NCI-H2196 treated with DMSO at 0.1 percent for 48 hours (cell line): Measurements from ENCODE around the gene RIMKLB.
A peak's percentile ranks its signal among the peaks of the same experiment; 100 is the strongest.
"Not testable (repeated sequence)": the region's sequence is repeated elsewhere in the genome, so short reads cannot be mapped to it uniquely, and the experiment has no call there.

Experiments
- DNase-seq: peaks from one replicate; lab custom pipeline; 2025; ENCODE audit not compliant: unreplicated experiment; lab: John Stamatoyannopoulos, UW

The RIMKLB gene

DNA sequence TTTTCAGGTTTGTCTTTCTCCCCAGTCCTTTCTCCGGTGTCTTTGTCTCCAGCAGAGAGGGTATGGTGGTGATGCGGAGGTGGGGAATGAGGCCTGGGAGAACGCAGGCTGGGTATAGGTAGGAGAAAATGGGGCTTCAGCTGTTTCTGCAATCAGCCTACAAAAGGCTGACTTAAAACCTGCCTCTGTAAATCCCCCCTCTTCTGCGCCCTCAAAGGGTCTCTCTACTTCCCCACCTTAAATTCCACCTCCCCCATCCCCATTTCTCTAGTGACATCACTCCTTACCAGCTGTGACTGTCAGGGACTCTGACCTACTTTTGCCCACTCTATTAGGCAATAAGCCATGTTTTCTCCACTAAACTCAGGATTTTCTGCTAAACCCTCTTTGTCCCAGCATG is 8.1 kb upstream of the RIMKLB start:
- DNase-seq: no peak

DNA sequence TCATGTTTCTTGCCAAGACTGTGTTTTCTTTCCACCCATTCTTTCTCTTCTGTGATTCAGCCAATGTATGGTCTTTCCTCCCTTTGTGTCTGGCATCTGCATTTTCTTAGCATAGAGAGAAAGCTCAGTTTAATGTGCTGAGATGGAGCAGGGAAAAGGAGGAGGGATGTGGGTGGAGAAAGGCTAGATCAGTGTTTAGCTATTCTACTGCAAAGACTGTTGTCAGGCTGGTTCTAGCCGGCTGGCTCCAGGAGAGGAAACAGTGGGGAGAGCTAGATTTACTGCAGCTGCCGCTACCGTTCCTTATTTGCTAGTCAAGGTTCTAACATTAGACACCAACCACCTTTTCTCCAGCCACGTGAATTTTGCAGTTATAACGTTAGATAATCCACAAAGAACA is 5.2 kb upstream of the RIMKLB start:
- DNase-seq: peak; percentile 41

DNA sequence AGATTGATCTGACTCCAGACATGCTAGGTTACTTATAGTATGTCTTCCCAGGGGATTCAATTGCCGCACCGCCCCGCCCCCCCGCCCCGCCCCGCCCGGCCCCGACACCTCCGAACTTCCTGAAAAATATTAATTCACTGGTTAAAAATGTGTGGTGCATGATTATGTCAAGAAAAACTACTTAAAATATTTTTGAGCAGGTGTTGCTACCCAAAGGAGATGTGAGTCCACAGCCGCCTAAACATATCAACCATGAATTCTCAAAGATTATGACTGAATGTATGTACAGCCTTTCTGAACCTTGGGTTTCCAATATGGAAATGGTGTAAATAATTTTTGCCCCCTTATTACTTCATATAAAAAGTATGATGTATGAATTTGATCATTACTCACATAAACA is 2.7 kb upstream of the RIMKLB start:
- DNase-seq: no peak

DNA sequence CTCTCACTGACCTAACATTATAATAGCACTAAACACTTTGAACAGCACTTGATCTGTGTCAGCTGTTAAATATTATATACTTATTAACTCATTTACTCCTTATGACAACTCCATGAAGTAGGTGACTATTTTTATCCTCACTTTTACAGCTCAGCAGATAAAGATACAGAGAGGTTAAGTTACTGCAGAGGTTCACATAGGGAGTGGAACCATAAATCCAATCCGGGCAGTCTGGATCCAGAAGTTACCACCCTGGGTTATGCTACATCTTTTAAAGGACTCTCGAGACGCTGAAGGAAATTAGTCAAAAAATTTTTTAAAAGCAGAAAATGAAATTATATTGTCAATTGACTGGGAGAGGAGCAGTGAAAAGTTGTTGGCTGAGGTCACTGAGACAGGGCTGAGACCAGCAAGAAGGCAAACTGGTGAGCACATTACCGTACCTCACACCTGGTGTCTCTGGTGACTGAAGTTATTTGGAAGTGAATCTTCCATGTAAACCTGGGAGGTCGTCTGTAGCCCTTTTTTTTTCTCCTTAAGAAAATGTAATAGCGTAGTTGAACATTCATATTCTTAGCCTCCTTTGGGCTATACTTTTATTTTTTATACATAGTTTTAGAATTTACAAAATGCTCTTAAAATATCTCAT is 1.2 kb upstream of the RIMKLB start:
- DNase-seq: no peak

DNA sequence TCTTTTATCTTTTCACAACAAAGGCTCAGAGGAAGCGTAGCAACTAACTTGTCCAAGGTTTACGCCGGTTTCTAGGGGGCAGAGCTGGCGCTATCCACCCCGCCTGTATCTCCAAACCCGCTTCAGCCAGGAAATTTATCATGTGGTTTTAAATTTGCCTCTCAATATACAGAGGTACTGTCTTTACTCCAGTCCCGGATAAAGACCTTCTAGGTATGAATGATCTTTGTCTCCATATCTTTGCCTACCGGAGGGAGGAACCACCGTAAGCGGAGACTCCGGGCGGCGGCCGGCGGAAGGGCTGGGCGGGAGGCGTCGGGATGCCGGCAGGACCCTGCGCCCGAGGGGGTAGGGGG is 693 bp upstream of the RIMKLB start:
- DNase-seq: no peak

DNA sequence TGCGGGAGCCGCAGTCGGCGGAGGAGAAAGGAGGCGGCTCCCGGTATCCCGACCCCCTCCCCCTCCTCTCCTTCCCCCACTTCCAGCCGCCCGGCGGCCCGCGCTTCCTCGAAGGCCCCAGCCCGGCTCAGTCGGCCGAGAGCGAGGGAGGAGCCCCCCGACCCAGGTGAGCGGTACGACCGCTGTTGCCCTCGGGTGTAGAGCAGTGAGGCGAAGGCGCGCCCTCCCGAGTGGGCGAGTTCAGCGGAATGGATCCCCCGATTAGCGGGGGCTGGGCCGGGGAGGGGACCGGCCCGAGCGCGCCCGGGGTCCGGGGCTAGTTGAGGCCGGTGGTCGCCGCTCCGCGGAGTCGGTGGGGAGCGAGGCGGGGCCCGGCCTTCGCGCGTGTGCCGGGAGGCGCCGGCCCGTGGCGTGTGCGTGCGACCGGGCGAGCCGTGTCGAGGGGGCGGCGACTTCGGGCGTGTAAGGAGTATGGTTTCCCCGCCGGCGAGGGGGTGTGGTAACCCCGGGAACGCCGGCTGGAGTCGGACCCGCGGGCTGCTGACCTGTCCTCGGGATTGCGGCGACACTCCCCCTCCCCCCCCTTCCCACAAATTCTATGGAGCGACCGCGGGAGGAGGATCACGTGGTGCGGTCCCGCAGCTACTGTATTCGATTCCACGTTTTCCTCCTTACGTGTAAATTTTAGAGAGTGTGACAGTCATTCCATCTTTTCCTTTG is 501 bp downstream of the RIMKLB start:
- DNase-seq: no peak

DNA sequence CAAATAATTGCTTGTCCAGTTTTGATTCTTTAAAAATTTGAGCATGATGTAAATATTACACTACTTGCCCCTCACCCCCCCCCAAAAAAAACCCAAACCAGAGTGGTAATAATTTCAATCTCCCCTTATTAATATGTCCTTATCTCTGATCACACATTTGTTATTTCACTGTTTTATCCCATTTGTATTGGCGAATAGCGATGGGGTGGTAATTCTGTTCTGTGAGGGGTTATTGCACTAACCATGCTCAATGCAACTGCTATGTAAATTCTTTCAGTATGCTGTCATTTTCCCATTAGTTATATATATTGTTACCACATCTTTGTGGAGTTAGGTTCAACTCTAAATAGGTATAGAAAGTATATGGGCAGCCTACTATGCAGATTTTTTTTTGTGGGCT is 1.1 kb downstream of the RIMKLB start:
- DNase-seq: no peak

DNA sequence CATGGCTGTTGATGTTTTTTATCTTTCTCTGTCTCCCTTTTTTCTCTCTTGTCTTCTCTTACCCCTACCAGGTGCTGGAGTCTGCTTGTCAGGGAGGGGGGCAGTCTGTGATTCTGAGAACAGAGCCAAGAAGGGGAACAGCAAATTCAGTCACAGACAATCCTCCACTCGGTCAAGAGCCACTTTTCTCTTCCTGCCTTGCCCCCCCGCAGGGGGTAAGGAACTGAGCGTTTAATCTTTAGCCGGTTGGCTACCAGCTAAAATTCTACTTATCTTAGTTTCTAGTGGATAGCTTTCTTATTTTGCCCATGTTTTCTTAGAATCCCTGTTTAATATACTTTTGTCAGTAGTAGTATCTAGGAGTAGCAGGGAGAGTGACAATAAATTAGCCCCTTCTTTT is 1.9 kb downstream of the RIMKLB start:
- no peak for DNase-seq

DNA sequence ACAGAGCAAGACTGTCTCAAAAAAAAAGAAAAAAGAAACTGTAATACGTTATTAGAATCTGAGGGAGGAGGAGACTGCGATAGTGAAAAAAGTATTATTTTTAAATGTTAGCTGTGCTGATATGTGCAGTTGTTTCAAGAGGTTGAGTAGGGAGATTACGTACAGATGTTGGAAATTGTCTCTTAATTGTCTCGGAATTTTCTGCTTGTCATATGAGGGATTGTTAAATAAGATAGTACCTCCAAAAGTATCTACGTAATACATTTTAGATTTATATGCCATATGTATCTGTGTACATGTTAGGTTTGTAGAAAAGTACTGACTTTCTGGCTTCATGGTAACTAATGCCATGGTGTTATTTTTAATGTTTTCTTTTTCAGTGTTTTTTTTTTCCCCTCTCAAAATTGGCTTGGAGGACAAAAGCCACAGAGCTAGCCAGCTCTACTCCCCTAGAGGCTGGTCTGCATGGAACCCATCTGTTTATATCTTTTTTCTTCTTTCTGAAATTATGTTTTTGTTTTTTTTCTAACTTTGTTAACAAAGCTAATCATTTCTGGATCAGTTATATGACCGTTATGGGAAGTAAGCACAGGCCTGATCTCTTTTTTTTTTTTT is 3.4 kb downstream of the RIMKLB start:
- no peak for DNase-seq

DNA sequence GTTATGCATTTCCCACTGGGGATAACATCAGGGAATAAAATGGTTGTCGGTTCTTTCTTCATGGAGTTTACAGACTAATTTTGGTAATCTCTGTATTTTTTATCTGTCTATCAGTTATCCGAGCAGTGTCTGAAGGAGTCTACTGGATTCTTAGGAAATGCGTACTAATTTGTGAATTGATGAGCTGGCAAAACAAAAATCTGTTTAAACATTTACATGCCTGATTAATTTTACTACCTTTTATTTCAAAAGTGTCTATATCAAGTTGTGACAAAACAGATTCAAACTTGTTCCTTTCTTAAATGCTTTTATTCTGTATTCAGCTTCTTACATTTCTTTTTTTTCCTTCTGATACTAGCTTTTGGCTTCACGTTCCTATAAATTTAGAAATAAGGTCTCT is 4.4 kb downstream of the RIMKLB start:
- no peak for DNase-seq

DNA sequence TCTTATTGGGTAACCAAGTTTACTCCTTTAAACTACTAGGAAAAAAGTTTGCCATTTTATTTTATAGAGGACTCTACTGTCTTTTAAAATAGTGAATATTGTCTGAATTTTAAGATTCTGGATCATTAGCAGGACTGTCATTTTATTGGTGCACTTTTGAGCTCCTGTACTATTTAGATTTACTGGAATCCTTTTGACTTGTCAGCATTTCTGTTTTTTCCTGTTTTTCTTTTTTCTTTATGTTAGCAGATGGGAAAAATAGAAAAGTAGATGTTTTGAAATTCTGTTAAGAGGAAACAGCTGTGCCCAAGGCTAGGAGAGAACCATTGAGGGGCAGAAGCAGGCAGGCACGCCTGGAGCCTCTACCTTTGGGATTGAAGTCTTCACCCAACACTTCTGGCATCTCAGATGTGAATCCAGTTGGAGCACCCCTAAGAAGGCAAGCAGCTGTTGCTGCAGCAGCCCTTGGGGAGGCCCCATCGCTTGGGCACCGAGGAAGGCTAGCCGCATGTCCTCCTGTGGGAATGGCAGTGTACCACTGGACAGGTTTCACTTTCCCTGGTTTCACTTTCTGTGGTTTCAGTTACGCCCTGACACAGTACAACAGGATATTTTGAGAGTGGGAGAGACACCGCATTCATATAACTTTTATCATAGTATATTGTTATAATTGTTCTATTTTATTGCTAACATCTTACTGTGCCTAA is 11.5 kb downstream of the RIMKLB start:
- no peak for DNase-seq

DNA sequence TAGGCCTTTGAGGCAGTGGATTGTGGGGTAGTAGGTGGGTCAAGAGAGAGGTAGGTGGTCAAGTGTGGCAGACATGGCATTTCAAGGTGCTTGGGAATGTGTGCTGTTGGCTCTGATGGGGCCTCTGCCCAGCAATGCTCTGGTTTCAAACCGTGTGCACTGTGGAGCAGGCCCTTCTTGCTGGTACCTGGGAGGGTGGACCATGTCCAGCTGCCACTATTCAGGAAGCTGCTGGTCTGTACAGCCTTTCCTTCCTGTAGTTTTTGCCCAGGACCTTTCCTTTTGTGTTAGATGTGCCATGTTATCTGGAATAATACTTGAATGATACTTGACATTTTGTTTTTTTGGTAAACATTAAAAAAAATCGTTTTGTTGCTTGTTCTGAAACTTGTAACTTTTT is 14.8 kb downstream of the RIMKLB start:
- DNase-seq: no peak

DNA sequence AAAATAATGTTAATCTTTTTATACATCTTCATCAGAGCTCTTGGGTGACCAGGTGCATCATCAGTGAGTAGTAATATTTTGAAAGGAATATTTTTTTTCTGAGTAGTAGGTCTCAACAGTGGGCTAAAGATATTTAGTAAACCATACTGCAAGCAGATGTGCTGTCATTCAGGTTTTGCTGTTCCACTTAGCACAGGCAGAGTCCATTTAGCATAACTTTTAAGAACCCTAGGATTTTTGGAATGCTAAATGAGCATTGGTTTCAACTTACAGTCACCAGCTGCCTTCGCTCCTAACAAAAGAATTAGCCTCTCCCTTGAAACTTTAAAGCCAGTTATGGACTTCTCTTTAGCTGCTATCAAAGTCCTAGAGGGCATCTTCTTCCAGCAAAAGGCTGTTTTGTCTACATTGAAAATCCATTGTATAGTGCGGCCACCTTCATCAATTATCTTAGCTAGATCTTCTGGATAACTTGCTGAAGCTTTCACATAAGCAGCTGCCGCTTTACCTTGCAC is 24.6 kb downstream of the RIMKLB start:
- DNase-seq: no peak

DNA sequence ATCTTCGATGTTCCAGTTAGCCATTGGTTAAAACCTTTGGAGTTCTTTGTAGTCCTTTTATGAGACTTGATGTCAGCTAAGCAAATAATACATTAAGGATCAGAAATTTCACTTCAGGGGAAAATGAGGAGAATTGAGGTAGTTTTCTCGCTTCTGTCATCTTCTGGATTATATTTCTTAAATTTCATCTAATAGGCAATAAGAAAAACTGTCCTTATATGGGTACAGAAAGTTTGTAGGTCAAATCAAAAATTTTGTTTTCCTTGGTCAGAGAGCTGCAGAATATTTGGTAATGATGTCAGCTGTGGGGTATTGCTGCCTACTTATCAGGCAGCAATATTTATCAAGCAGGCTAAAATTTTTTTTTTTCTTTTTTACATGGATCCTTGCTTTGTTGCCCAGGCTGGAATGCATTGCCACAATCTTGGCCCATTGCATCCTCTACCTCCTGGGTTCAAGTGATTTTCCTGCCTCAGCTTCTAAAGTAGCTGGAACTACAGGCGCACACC is 37.1 kb downstream of the RIMKLB start:
- DNase-seq: no peak

DNA sequence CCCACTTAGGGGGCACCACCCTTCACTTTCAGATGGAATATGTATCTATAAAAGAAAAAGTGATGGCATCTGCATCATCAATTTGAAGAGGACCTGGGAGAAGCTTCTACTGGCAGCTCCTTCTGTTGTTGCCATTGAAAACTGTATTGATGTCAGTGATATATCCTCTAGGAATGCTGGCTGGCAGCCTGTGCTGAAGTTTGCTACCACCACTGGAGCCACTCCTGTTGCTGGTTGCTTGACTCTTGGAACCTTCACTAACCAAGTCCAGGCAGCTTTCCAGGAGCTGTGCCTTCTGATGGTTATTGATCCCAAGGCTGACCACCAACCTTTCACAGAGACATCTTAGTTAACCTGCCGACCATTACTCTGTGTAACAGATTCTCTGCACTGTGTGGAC is 44.7 kb downstream of the RIMKLB start:
- DNase-seq: no peak

DNA sequence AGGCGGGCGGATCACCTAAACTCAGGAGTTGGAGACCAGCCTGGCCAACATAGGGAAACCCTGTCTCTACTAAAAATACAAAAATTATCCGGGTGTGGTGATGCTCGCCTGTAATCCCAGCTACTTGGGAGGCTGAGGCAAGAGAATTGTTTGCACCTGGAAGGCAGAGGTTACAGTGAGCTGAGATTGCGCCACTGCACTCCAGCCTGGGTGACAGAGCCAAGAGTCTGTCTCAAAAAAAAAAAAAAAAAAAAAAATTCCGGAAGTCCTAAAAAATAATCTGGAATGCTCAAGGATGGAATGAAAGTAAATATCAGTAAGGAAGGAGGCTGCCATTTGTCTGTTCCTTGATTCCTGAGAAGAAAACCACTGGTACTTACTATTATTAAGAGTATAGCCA is 45.3 kb downstream of the RIMKLB start:
- not testable (repeated sequence) for DNase-seq

DNA sequence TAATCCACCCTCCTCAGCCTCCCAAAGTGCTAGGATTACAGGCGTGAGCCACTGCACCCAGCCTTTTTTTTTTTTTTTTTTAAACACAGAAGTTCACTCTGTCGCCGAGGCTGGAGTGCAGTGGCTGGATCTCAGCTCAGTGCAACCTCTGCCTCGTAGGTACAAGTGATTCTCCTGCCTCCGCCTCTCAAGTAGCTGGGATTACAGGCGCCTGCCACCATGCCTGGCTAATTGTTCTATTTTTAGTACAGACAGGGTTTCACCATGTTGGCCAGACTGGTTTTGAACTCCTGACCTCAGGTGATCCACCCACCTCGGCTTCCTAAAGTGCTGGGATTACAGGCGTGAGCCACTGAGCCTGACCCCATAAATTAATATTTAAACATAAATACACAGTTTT is 47.8 kb downstream of the RIMKLB start:
- DNase-seq: not testable (repeated sequence)

DNA sequence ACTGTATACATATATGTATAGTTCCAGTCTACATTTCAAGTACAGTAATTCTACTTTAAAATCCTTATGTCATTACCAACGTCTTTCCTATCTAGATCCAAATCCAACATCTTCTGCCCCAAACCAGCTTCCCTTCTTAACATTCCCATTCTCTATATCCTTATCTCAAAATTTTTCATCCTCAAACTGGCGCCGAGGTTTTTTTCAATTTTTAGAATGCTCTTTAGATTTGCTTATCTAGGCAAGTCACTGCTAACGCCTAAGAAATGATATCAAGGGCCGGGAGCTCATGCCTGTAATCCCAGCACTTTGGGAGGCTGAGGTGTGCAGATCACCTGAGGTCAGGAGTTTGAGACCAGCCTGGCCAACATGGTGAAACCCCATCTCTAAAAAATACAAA is 48.3 kb downstream of the RIMKLB start:
- DNase-seq: no peak

DNA sequence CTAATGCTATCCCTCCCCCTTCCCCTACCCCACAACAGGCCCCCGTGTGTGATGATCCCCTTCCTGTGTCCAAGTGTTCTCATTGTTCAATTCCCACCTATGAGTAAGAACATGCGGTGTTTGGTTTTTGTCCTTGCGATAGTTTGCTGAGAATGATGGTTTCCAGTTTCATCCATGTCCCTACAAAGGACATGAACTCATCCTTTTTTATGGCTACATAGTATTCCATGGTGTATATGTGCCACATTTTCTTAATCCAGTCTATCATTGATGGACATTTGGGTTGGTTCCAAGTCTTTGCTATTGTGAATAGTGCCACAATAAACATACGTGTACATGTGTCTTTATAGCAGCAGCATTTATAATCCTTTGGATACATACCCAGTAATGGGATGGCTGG is 62.3 kb downstream of the RIMKLB start:
- not testable (repeated sequence) for DNase-seq

DNA sequence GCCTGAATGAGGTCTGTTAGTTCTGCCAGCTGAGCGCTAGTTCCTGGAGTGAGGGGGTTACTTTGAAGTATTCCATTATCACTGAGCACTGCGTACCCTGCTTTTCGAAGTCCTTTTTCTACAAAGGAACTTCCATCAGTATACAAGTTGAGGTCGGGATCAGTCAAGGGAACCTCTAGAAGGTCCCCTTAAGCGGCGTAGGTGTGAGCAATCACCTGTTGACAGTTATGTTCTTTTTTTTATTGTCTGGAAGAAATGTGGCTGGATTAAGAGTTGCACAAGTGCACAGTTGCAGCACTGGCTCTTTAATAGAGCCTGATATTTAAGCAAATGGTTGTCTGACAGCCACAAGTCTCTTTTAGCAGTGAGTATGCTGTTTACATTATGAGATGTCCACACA is 64.9 kb downstream of the RIMKLB start:
- DNase-seq: not testable (repeated sequence)

DNA sequence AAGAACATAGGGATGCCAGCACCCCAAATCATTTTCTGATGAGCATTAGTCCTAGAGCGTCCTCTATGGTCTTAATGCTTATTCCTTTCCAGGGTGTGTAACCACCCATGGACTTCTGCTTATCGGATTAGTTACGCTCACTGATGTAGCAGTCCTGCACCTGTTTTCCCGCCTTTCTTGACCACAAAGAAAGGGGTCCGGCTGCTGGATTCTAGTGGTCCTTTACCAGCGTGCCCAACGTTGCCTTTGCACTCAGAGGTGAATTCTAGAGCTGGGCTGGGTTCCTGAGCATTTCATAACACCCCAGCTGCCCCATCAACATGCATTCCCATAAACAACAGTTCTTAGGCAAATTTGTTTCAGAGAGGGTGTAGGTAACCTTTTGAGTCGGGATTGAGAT is 68.3 kb downstream of the RIMKLB start:
- DNase-seq: not testable (repeated sequence)

DNA sequence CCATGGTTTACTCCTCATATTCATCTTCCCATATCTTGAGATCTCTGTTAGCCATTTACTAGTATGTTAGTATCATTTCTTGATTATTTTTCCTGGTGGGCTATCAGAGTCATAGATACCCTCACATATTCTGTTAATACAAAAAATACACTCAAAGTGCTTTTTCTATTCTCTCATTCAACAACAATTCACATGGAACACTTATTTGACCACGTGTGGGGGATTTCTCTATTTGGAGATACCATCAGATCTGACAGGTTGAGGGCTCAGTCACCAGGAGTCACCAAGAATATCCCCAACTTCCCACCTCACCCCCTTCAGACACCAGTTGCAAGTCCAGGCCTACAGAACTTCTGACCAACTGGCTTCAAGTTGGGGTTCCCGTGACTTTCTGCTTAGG is 72.7 kb downstream of the RIMKLB start:
- DNase-seq: no peak
